Suprapubic skin (tissue), 4 donors: ENCODE data around the gene CACNA1I. TPM values are rescaled to one million over a fixed set of nuclear protein-coding genes. Genes with fewer than 3 reads are reported as not detected.

Experiments used
- DNase-seq, 2 donors: peaks; one replicate each; pipeline ENCODE4 v3.0.0-alpha.2; 2019; ENCODE audit warnings: low spot score in 2 of 2
- H3K27ac ChIP-seq: fragments of 200-600 bp; sonication (generic); one replicate; pipeline ENCODE4 v1.5.1; 2019
- H3K27me3 ChIP-seq: fragments of 200-600 bp; sonication (generic); one replicate; pipeline ENCODE4 v1.5.1; 2019
- H3K36me3 ChIP-seq: fragments of 200-600 bp; sonication (generic); one replicate; pipeline ENCODE4 v1.5.1; 2019
- H3K4me1 ChIP-seq: fragments of 200-600 bp; sonication (generic); one replicate; pipeline ENCODE4 v1.5.1; 2019
- H3K4me3 ChIP-seq: fragments of 200-600 bp; sonication (generic); one replicate; pipeline ENCODE4 v1.5.1; 2019; ENCODE audit warnings: mild to moderate bottlenecking
- H3K9me3 ChIP-seq: fragments of 200-600 bp; sonication (generic); one replicate; pipeline ENCODE4 v1.5.1; 2019
- EP300 ChIP-seq: sonication (generic); formaldehyde crosslinking; IDR thresholded peaks from one replicate; pipeline ENCODE4 v1.6.1; 2017; ENCODE audit warnings: antibody characterized with exemption
- POLR2A ChIP-seq, 2 donors: fragments of 450-650 bp; IDR thresholded peaks; one replicate each; pipeline ENCODE4 v1.6.1; 2017; ENCODE audit warnings: antibody characterized with exemption in 2 of 2, mild to moderate bottlenecking in 2 of 2, moderate library complexity in 2 of 2
- POLR2AphosphoS5 ChIP-seq, 3 donors: sonication (generic); formaldehyde crosslinking; IDR thresholded peaks; one replicate each; pipeline ENCODE4 v1.6.1; 2017; ENCODE audit warnings: antibody characterized with exemption in 3 of 3
- WGBS: methylation state at CpG from one replicate; pipeline ENCODE4 v1.1.5; 2018; 5-methylcytosine and 5-hydroxymethylcytosine counted together
- total RNA-seq, 4 donors: library from RNA; depleted of rRNA; stranded (reverse); fragments of >200 nt; gene quantifications; one replicate each; pipeline ENCODE4 v1.1.0, GENCODE V29; 2016
- TF ChIP-seq, protein P1 (sequence below), 2 donors: fragments of 200-600 bp in 1 of 2; fragments of 450-650 bp in 1 of 2; sonication (generic) in 1 of 2; IDR thresholded peaks; one replicate each; pipeline ENCODE4 v1.5.1; 2016 to 2019; ENCODE audit warnings: antibody characterized with exemption in 2 of 2, mild to moderate bottlenecking in 1 of 2, moderate library complexity in 1 of 2

Gene CACNA1I
- total RNA-seq, 4 donors from 2014 or later: 0.08 to 0.80 (median 0.17) TPM; not detected in 1

DNA sequence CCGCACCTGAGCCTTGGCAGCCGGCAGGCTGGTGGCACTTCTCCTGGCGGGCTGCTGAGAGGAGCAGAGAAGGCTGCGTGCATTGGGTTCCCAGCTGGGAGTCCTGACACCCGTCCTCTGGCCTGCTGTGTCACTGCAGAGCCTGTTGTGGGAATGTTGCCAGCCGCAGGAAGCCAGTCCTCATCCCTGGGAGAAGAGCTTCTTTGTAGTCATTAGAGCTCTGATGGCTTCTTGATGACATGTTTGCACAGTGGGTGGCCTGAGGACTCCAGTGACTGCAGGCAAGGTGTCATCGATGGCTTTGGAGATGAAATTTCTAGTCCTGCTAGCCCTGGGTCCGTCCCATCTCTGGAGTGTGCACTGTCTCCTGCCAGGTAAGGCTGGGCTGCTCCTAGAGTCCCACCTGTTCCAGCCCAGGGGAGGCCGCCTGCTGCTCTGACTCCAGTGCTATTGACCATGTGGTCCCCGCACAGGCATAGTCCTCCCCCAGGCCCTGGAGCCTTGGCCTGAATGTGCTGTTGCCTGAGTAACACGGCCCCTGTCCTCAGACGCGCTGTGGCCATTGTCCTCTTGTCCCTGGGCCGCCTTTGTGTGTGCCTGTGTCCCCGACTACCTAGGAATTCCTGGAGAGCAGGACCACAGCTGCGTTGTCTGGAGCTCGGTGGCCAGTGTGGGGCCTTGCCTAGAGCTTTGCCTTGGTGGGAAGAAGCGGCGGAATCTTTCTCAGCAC is 129.2 kb downstream of the CACNA1I start:
- peaks cover 55% of the 10 kb centered on the region for H3K27me3 ChIP-seq

DNA sequence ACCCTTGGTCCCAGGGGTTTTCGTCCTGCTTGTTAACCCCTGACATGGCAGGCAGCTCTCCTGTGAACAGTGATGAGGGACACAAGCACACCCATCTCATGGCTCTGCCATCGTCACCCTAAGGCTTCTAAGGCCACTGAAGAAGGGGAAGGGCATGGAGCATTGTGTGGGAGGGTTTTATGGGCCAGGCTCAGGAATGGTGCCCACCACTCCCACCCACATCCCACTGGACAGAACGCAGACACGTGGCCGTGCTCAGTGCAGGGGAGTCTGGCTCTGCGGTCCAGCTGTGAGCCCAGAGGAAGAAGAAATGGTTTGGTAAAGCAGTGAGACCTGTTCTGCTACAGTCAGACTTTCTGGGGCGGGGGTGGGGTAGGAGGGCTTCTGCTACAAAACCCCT is 130.0 kb downstream of the CACNA1I start:
- H3K27me3 ChIP-seq: peaks cover 51% of the 10 kb centered on the region
- no peak overlapping the region for H3K4me3 ChIP-seq
- peaks cover 11% of the 10 kb centered on the region for H3K4me1 ChIP-seq
- DNase-seq: no peak
- TF ChIP-seq POLR2AphosphoS5 (IDR thresholded peaks at IDR 0.05): no peak
- TF ChIP-seq POLR2A (IDR thresholded peaks at IDR 0.05): no peak
- no peak for TF ChIP-seq EP300
- H3K9me3 ChIP-seq: no peaks in the 10 kb centered on the region
- no peak overlapping the region for H3K27ac ChIP-seq
- 70% methylated on average over 2 of the region's 7 CpGs for WGBS
- H3K36me3 ChIP-seq: no peaks in the 10 kb centered on the region

More for the DNA sequence above, 129.2 kb downstream of the CACNA1I start:
- Histone ChIP-seq H3K4me3 (no peak overlapping the region), H3K36me3 (no peaks in the 10 kb centered on the region), H3K4me1 (peaks cover 11% of the 10 kb centered on the region), H3K9me3 (no peaks in the 10 kb centered on the region), H3K27ac (no peak overlapping the region)
- 89% methylated on average over 8 of the region's 19 CpGs for WGBS
- DNase-seq: no peak
- no peak for TF ChIP-seq POLR2AphosphoS5 (IDR thresholded peaks at IDR 0.05)
- TF ChIP-seq EP300: no peak
- no peak for TF ChIP-seq POLR2A (IDR thresholded peaks at IDR 0.05)
- TF ChIP-seq, protein P1, sequence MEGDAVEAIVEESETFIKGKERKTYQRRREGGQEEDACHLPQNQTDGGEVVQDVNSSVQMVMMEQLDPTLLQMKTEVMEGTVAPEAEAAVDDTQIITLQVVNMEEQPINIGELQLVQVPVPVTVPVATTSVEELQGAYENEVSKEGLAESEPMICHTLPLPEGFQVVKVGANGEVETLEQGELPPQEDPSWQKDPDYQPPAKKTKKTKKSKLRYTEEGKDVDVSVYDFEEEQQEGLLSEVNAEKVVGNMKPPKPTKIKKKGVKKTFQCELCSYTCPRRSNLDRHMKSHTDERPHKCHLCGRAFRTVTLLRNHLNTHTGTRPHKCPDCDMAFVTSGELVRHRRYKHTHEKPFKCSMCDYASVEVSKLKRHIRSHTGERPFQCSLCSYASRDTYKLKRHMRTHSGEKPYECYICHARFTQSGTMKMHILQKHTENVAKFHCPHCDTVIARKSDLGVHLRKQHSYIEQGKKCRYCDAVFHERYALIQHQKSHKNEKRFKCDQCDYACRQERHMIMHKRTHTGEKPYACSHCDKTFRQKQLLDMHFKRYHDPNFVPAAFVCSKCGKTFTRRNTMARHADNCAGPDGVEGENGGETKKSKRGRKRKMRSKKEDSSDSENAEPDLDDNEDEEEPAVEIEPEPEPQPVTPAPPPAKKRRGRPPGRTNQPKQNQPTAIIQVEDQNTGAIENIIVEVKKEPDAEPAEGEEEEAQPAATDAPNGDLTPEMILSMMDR (IDR thresholded peaks at IDR 0.05): no peak

DNA sequence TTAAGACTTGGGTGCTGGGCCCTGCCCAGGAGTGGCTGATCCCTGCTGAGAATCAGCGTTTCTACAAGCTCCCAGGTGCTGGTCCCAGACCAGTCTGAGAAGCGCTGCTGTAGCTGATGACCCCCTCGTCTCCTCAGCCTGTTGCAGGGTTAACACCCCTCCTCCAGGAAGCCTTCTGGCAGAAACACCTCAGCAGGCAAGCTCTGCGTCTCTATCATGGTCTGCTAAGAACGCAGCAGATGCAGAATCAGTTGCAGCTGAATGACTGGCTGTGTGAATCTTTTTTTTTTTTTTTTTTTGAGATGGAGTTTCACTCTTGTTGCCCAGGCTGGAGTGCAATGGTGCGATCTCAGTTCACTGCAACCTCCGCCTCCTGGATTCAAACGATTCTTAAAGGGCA is 132.5 kb downstream of the CACNA1I start:
- Histone ChIP-seq H3K4me1 (peaks cover 11% of the 10 kb centered on the region), H3K4me3 (no peak overlapping the region), H3K36me3 (no peaks in the 10 kb centered on the region), H3K9me3 (no peaks in the 10 kb centered on the region), H3K27ac (no peak overlapping the region), H3K27me3 (peaks cover 43% of the 10 kb centered on the region)
- no peak for DNase-seq
- WGBS: 65% methylated on average over 8 of the region's 8 CpGs
- no peak for TF ChIP-seq POLR2AphosphoS5 (IDR thresholded peaks at IDR 0.05)
- TF ChIP-seq EP300: no peak
- TF ChIP-seq, protein P1 (IDR thresholded peaks at IDR 0.05): no peak
- no peak for TF ChIP-seq POLR2A (IDR thresholded peaks at IDR 0.05)

GRCh38 chr22:39703928-39704639 is 133.5 kb downstream of the CACNA1I start:
- Histone ChIP-seq H3K27ac (no peak overlapping the region), H3K4me1 (peaks cover 11% of the 10 kb centered on the region), H3K9me3 (no peaks in the 10 kb centered on the region), H3K36me3 (no peaks in the 10 kb centered on the region), H3K4me3 (no peak overlapping the region), H3K27me3 (peaks cover 42% of the 10 kb centered on the region)
- DNase-seq: no peak
- TF ChIP-seq POLR2A (IDR thresholded peaks at IDR 0.05) (no peak), EP300 (no peak), POLR2AphosphoS5 (IDR thresholded peaks at IDR 0.05) (no peak)
- TF ChIP-seq, protein P1 (IDR thresholded peaks at IDR 0.05): no peak
- WGBS: 62% methylated on average over 13 of the region's 17 CpGs

DNA sequence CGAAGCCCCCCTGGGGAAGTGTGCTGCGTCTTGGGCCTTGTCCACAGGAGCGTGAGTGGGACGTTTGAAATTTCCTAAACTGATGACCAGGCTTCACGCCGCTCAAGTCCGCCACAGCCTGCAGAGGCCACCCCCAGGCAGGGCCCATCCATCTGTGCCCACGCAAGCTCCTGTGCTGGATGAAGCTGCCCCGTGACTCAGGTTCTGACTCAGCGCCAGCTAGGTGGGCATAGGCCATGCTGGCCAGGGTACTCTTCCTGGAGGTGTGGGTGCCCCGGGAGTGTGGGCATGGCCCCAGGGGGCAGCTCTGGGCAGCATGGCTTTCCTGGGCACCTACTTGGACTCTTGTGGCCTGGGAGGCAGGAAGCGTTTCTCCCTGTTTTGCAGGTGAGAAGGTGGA is 134.8 kb downstream of the CACNA1I start:
- H3K36me3 ChIP-seq: no peaks in the 10 kb centered on the region
- H3K27me3 ChIP-seq: peaks cover 36% of the 10 kb centered on the region
- 100% methylated on average over 1 of the region's 12 CpGs for WGBS

More for the DNA sequence above, 134.8 kb downstream of the CACNA1I start:
- H3K4me3 ChIP-seq: no peak overlapping the region
- no peak overlapping the region for H3K27ac ChIP-seq
- peaks cover 11% of the 10 kb centered on the region for H3K4me1 ChIP-seq
- TF ChIP-seq, protein P1 (IDR thresholded peaks at IDR 0.05): no peak
- no peak for TF ChIP-seq POLR2AphosphoS5 (IDR thresholded peaks at IDR 0.05)
- no peak for TF ChIP-seq EP300
- TF ChIP-seq POLR2A (IDR thresholded peaks at IDR 0.05): no peak
- H3K9me3 ChIP-seq: no peaks in the 10 kb centered on the region
- no peak for DNase-seq
